GM18502 (cell line): Measurements from ENCODE around the gene CCSAP.
A peak's percentile ranks its signal among the peaks of the same experiment; 100 is the strongest.

ENCODE experiments used
- ATAC-seq: cut with Tn5 transposase; IDR thresholded peaks from one replicate; pipeline ENCODE4 v1.9.1; 2021; ENCODE audit warnings: mild to moderate bottlenecking; ENCODE audit not compliant: unreplicated experiment, poor library complexity

The CCSAP gene

DNA sequence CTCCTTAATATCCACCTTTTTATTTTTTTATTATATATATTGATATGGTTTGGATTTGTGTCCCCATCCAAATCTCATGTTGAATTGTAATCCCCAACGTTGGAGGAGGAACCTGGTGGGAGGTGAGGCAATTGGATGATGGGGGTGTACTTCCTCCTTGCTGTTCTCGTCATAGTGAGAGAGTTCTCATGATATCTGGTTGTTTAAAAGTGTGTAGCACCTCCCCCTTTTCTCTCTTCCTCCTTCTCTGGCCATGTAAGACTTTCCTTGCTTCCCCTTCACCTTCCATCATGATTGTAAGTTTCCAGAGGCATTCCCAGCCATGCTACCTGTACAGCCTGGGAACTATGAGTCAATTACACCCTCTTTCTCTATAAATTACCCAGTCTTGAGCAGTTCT lies 22.7 kb upstream of the CCSAP start:
- ATAC-seq, result no peak

DNA sequence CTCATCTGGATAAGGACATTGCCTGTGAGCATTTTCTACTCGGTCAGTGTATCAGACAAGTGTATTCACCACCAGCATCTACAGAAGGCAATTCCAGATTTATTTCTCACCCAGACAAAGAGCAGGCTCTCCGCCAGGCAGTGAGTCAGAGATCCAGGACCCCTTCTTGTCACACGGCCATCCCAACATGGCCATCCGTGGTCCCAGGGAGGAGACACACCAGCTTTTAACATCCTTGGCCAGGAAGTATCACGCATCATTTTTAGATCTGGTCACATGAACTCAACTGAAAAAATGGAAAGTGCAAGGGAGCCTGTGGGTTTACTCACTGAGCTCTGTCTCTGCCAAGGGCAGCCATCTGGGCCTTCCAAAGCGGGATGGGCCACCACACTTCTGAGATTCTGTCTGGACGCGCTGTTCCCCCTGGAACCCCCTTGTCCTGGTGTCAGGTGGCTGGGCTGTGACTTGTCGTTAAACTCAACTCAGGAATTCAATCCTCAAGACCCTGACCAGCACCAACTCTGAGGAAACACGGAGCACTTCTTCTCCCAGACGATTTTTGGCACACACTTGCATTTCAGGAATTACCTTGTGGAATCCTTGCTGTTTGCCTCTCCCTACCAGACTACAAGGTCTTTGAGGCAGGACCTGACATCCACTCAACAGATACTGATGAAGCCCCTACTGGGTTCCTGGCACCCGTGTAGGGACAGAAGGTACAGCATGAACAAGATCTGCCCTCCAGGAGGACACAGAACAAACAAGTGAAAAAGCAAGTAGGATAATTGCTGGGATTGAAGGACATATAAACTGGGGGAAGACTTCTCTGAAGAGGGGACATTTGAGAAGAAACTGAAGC lies 21.6 kb upstream of the CCSAP start:
- ATAC-seq, result no peak

DNA sequence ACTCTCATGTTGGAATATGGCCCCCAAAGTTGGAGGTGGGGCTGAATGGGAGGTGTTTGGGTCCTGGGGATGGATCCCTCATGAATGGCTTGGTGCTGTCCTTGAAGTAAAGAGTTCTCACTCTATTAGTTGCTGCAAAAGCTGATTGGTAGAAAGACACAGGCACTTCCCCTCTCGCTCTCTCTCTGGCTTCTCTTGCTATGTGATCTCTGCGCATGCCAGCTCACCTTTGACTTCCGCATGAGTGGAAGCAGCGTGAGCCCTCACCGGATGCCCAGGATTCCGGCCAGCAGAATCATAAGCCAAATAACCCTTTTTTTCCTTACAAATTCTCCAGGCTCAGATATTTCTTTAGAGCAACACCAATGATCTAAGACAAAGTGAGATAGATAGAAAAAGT lies 20.9 kb upstream of the CCSAP start:
- no peak for ATAC-seq

DNA sequence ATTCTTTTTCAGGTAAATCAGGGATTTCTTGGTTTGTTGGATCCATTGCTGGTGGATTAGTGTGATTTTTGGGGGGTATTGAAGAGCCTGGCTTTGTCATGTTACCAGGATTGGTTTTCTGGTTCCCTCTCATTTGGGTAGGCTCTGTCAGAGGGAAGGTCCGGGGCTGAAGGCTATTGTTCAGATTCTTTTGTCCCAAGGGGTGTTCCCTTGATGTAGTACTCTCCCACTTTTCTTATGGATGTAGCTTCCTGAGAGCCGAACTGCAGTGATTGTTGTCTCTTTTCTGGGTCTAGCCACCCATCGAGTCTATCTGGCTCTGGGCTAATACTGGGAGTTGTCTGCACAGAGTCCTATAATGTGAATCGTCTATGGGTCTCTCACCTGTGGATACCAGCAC lies 17.6 kb upstream of the CCSAP start:
- ATAC-seq, result no peak

- no peak for ATAC-seq
Observed at GRCh38 chr1:229355661-229356060, 12.8 kb upstream of the CCSAP start.

DNA sequence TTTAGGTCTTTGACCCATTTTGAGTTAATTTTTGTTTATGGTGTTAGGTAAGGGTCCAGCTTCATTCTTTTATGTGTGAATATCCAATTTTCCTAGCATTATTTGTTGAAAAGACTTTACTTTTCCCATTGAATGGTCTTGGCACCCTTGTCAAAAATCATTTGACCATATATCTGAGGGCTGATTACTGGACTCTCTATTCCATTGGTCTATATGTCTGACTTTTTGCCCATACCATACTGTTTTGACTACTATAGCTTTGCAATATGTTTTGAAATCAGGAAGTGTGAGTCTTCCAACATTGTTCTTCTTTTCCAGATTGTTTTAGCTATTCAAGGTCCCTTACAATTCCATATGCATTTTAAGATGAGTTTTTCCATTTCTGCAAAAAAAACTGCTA lies 11.4 kb upstream of the CCSAP start:
- no peak for ATAC-seq

DNA sequence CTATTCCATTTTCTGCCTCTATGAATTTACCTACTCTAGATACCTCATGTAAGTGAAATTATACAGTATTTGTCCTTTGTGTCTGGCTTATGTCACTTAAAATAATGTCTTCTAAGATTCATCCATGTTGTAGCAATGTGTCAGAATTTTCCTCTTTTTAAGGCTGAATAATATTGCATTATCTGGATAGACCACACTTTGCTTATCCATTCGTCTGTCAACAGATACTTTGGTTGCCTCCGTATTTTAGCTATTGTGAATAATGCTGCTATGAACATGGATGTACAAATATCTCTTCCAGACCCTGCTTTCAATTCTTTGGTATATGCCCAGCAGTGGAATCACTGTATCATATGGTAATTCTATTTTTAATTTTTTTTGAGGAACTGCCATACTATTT lies 10.1 kb upstream of the CCSAP start:
- no peak for ATAC-seq

GRCh38 chr1:229349463-229350385 lies 6.9 kb upstream of the CCSAP start:
- no peak for ATAC-seq

- no peak for ATAC-seq
Observed at GRCh38 chr1:229347528-229347927, 4.7 kb upstream of the CCSAP start.

GRCh38 chr1:229344937-229345684 lies 2.3 kb upstream of the CCSAP start:
- ATAC-seq, result no peak

GRCh38 chr1:229344139-229344538 lies 1.3 kb upstream of the CCSAP start:
- no peak for ATAC-seq

DNA sequence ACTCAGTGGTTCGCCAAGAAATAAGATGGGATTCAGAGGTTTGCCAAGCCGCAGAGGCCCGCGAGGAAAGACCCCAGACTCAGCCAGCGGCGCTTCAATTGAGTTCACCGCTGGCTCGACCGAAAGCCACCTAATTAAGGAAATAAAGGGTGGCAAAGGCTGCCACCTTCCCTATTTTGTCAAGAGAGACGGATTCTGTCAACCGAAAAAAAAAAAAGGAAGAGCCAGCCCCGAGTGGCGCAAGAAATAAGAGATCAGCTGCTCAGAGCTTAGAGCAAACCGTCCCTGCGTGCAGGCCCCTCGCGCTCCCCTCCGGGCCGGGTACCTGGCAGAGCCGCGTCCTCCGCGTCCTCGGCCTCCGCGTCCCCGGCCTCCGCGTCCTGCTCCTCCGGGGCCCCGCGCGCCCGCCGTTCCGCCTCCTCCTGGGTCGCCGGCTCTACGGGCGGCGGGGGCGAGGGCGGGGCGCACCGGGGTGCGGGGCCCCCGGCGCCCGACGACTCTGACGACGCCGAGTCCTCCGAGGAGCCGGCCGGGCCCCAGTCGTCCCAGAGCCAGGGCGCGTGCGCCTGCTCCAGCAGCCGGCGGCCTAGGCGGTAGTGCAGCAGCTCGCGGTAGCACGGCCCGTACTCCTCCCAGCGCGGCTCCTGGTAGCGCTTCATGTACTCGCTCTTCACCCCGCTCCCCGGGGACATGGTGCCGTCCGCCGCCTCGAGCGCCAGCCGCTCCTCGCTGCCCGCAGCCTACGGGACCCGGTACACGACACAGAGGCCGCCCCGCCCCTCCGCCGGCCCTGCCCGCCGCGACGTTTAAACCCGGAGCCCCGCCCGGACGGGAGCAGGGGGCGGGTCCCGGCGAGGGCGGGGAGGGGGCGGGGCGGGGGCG lies 832 bp downstream of the CCSAP start:
- peak; percentile 73 for ATAC-seq

DNA sequence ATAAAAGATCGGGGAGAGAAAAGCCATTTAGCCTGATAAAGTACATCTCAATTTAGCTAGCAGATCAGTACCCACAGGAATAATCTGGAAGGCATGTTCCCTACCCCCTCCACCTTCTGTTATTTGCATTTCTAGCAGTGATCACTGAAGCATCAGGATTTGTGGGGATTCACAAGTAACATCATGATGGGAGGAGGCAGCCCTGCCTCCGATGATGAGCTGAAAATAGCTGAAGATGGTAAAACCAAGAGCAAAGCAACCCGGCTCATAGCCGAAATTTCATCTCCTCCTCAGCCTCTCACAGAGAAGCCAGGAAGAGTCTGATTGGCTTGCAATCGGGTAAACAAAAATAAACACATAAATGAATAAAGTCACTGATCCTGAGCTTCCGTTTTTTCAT lies 2.4 kb downstream of the CCSAP start:
- no peak for ATAC-seq

- no peak for ATAC-seq
Observed at GRCh38 chr1:229339520-229339919, 3.3 kb downstream of the CCSAP start.

GRCh38 chr1:229339086-229339485 lies 3.8 kb downstream of the CCSAP start:
- ATAC-seq, result no peak

DNA sequence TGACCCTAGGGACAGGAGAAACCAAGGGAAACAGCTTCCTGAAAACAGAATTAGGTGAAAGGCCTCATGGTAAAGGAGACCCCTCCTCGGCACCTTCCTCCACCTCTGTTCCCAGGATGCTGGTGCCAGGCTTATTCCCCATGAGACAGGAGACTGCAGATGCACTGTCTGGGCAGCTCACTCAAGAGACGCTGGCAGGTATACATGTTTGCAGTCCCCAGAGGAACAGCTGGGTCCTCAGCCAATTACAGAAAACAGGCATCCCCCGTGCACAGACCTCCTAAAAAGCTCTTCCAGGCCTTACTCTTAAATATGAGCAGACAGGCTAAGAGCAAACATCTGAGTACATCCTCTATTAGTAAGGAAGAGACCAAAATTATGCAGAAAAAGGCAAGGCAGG lies 6.5 kb downstream of the CCSAP start:
- no peak for ATAC-seq

DNA sequence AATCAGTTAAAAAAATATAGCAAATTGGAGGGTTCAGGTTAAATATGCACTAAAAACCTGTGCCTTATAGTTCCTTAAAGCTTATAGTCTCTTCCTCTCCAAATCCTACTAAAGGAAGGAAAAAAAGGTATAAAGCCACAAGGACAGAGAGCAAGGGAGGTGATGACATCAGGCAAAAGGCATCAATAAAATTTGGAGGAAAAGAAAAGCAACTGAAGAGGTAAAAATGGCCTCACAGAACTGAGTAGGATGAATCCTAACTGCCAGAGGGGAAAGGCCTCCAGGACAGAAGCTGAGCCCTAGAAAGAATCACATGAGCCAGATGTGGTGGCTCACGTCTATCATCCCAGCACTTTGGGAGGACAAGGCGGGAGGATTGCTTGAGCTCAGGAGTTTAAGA lies 8.1 kb downstream of the CCSAP start:
- ATAC-seq, result no peak

DNA sequence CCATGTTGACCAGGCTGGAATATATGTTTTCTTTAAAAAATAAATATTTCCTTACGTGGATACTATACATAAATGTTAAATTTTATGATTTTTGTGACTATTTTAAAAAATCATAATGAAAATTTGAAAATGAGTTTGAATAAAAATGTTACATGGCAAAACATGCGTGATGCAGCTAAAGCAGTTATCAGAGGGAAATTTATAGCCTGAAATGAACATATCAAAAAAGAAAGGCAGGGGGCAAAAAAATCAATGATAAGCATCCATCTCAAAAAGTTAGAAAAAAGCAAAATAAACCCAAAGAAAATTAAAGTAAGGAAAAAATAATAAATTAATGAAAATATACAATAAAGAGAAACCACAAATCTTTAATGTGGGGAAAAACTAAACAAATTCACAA lies 8.6 kb downstream of the CCSAP start:
- ATAC-seq, result no peak

GRCh38 chr1:229328598-229329362 lies 14.1 kb downstream of the CCSAP start:
- ATAC-seq, result no peak
